HepG2 (cell line): ENCODE data around the gene TANGO2. TPM values are rescaled to one million over a fixed set of nuclear protein-coding genes. Genes with fewer than 3 reads are reported as not detected.
A peak's percentile ranks its signal among the peaks of the same experiment; 100 is the strongest.

Experiments
- AKNA ChIP-seq: sonication (generic); formaldehyde crosslinking; IDR thresholded peaks from 2 replicates; pipeline ENCODE4 v1.4.0; 2020; ENCODE audit warnings: missing genetic modification reagents, borderline replicate concordance
- CHCHD3 ChIP-seq: sonication (generic); formaldehyde crosslinking; IDR thresholded peaks from 2 replicates; pipeline ENCODE4 v1.8.0; 2022; ENCODE audit warnings: mild to moderate bottlenecking, missing genetic modification reagents, moderate library complexity
- CHD4 ChIP-seq: fragments of 200-600 bp; sonication (generic); IDR thresholded peaks from 2 replicates; pipeline ENCODE4 v1.7.0; 2017; ENCODE audit warnings: mild to moderate bottlenecking, low read length, borderline replicate concordance
- KLF9 ChIP-seq: IDR thresholded peaks from 2 replicates; pipeline ENCODE4 v1.6.1; 2016; ENCODE audit warnings: low read depth
- MIER3 ChIP-seq: IDR thresholded peaks from 2 replicates; pipeline ENCODE4 v1.6.1; 2016; ENCODE audit warnings: missing compliant biosample characterization, borderline replicate concordance
- MLX ChIP-seq: IDR thresholded peaks from 2 replicates; pipeline ENCODE4 v1.6.1; 2016
- NCOR1 ChIP-seq: fragments of 200-600 bp; sonication (generic); IDR thresholded peaks from 2 replicates; pipeline ENCODE4 v1.7.0; 2017; ENCODE audit warnings: antibody characterized with exemption, low read length, borderline replicate concordance
- NFE2L1 ChIP-seq: sonication (generic); formaldehyde crosslinking; IDR thresholded peaks from 2 replicates; pipeline ENCODE4 v1.4.0; 2020; ENCODE audit warnings: missing genetic modification reagents, mild to moderate bottlenecking, borderline replicate concordance
- RFXANK ChIP-seq: IDR thresholded peaks from 2 replicates; pipeline ENCODE4 v1.6.1; 2016
- SP1 ChIP-seq, 2 experiments: fragments of 450-650 bp in 1 of 2; sonication (generic) in 1 of 2; formaldehyde crosslinking in 1 of 2; IDR thresholded peaks; 2 replicates each; pipeline versions ENCODE4 v1.4.0 to v1.6.1; 2016 to 2020; ENCODE audit warnings: missing genetic modification reagents in 1 of 2
- ZBTB10 ChIP-seq: sonication (generic); formaldehyde crosslinking; IDR thresholded peaks from 2 replicates; pipeline ENCODE4 v1.4.0; 2020; ENCODE audit warnings: missing genetic modification reagents, borderline replicate concordance
- ZBTB42 ChIP-seq: sonication (generic); formaldehyde crosslinking; IDR thresholded peaks from 2 replicates; pipeline ENCODE4 v1.5.0; 2020; ENCODE audit warnings: mild to moderate bottlenecking, missing genetic modification reagents
- ZIK1 ChIP-seq: sonication (generic); formaldehyde crosslinking; IDR thresholded peaks from 2 replicates; pipeline ENCODE4 v1.5.0; 2020; ENCODE audit warnings: mild to moderate bottlenecking, low read depth, missing genetic modification reagents, borderline replicate concordance
- ZKSCAN1 ChIP-seq: fragments of 150-350 bp; IDR thresholded peaks from 2 replicates; pipeline ENCODE4 v1.6.1; 2014; ENCODE audit warnings: low read length
- ZNF136 ChIP-seq: sonication (generic); formaldehyde crosslinking; IDR thresholded peaks from 2 replicates; pipeline ENCODE4 v1.8.1; 2022; ENCODE audit warnings: low read depth, mild to moderate bottlenecking, moderate library complexity, missing genetic modification reagents
- ZNF558 ChIP-seq: sonication (generic); formaldehyde crosslinking; IDR thresholded peaks from 2 replicates; pipeline ENCODE4 v1.9.0; 2022; ENCODE audit warnings: mild to moderate bottlenecking, missing genetic modification reagents, borderline replicate concordance
- ZNF720 ChIP-seq: sonication (generic); formaldehyde crosslinking; IDR thresholded peaks from 2 replicates; pipeline ENCODE4 v1.4.0; 2020; ENCODE audit warnings: missing genetic modification reagents
- ZNF841 ChIP-seq: sonication (generic); formaldehyde crosslinking; IDR thresholded peaks from 2 replicates; pipeline ENCODE4 v1.8.1; 2023; ENCODE audit warnings: missing genetic modification reagents, borderline replicate concordance
- polyA plus RNA-seq, 8 experiments: library from polyadenylated mRNA; depleted of rRNA in 3 of 8; stranded (reverse) in 7 of 8; unstranded in 1 of 8; fragments of >200 nt; fragmentation: Illumina TruSeq in 4 of 8; extraction: Trizol in 4 of 8; gene quantifications; 2 replicates each; pipeline versions ENCODE4 v1.2.1 to v1.2.3, GENCODE V29; 2011 to 2016; ENCODE audit warnings: low read depth in 4 of 8, missing spikeins in 1 of 8, mixed read lengths in 1 of 8; ENCODE audit not compliant: insufficient read depth in 1 of 8
- total RNA-seq, 5 experiments: library from RNA; depleted of rRNA; stranded (reverse); fragments of >200 nt; fragmentation: Illumina TruSeq; extraction: Trizol; gene quantifications; 2 replicates each; pipeline ENCODE4 v1.2.3, GENCODE V29; 2016; ENCODE audit warnings: low read depth in 1 of 5

TANGO2 gene
- total and polyA plus RNA-seq, 2 of the 13 experiments (the other 11 are each of a cell fraction or from before 2014, with no cell fraction given): 12.9 to 14.8 TPM

GRCh38 chr22:20079745-20080444 lies 59.0 kb downstream of the TANGO2 start, which contains the start of gene DGCR8 (continued):
- TF ChIP-seq MLX (CRISPR knock-in tag) (peak; percentile 63; the same call in 1 of the 2 replicates), ZKSCAN1 (no peak), ZNF841 (no peak), NFE2L1 (CRISPR knock-in tag) (peak; percentile 22; the same call in 1 of the 2 replicates), ZBTB10 (CRISPR knock-in tag) (no peak), MIER3 (CRISPR knock-in tag) (0 out of 2 replicates have a peak, but pooled peaks have one; percentile 66), RFXANK (CRISPR knock-in tag) (no peak), AKNA (no peak), SP1 (IDR thresholded peaks at IDR 0.05) (no peak), SP1 (CRISPR knock-in tag; IDR thresholded peaks at IDR 0.05) (0 out of 2 replicates have a peak, but pooled peaks have one; percentile 47), ZIK1 (CRISPR knock-in tag) (peak; percentile 86), NCOR1 (no peak), KLF9 (no peak), ZNF720 (no peak), ZNF136 (CRISPR knock-in tag) (no peak), ZNF558 (CRISPR knock-in tag) (peak; percentile 40; the same call in 1 of the 2 replicates), CHCHD3 (peak; percentile 97), ZBTB42 (CRISPR knock-in tag) (no peak), CHD4 (no peak)
